SKM-1 (cell line): ENCODE measurements around the gene EID3.

Source experiments
- DNase-seq: peaks from one replicate; lab custom pipeline; 2025; ENCODE audit not compliant: unreplicated experiment; lab: John Stamatoyannopoulos, UW

EID3 gene

GRCh38 chr12:104353012-104353981, 49.8 kb downstream of the EID3 start:
- no peak for DNase-seq

DNA sequence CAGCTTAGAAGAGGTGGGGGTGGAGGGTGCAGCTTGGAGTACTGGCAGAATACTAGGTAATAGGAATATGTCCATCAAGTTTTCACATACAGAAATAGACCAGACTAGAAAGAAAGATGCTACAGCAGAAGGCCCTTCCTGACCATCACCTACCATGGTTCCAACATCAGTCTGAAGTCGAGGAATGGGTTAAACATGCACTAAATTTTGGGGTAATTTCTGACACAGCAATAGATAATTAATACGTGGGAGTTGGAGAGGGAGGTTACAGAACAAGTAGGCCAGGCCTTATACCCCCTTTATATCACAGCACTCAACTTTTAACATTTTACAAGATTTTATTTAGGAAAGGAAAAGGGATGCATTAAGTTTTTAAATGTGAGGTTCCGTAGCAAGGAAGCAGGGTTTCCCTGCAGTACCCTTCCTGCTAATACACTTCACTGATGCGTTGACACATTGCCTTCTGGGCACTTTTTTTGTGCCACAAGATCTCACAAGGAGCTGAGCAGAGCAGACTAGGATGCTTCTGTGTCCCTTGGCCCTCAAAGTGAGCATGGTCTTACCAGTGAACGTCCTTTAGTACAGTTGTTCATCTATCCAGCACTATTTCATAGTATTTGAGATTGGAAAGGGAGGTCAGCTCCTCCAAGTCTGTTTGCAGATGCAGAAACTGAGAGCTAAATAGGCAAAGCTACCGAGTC, 50.8 kb downstream of the EID3 start:
- no peak for DNase-seq
